RCC 7860 (cell line): ENCODE measurements around the gene AGRP.
"Not testable (repeated sequence)": the region's sequence is repeated elsewhere in the genome, so short reads cannot be mapped to it uniquely, and the experiment has no call there.

Source experiments
- DNase-seq: peaks from one replicate; pipeline ENCODE4 v3.0.0-alpha.2; 2015; ENCODE audit warnings: low spot score
- FAIRE-seq: peaks from 2 replicates; lab custom pipeline; 2012; peaks lifted over from hg19 to GRCh38; lab: Jason Lieb, UNC

The AGRP gene

GRCh38 chr16:67504031-67505021 lies 21.0 kb upstream of the AGRP start:
- FAIRE-seq = no peak
- DNase-seq = peak; percentile 73

DNA sequence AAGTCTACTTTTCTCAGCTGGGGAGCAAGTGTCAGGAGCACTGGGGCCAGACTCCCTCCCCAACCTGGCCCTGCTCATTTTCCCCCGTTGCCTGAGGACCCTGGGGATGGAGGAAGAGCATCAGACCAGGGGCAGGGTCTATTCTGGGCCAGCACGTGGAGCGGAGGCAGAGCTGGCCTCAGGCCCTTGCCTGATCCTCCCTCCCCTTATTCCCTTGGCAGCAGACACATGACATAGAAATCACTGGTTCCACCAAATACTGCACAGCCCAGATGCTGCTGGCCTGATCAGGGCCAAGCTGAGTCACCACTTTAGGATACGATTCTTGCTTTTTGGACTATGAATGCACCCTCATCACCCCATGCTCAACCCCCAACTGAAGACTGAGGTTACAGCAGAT lies 15.8 kb upstream of the AGRP start:
- DNase-seq (no peak), FAIRE-seq (no peak)

- no peak for FAIRE-seq
- DNase-seq = no peak
Observed at GRCh38 chr16:67490335-67491096, 7.2 kb upstream of the AGRP start.

DNA sequence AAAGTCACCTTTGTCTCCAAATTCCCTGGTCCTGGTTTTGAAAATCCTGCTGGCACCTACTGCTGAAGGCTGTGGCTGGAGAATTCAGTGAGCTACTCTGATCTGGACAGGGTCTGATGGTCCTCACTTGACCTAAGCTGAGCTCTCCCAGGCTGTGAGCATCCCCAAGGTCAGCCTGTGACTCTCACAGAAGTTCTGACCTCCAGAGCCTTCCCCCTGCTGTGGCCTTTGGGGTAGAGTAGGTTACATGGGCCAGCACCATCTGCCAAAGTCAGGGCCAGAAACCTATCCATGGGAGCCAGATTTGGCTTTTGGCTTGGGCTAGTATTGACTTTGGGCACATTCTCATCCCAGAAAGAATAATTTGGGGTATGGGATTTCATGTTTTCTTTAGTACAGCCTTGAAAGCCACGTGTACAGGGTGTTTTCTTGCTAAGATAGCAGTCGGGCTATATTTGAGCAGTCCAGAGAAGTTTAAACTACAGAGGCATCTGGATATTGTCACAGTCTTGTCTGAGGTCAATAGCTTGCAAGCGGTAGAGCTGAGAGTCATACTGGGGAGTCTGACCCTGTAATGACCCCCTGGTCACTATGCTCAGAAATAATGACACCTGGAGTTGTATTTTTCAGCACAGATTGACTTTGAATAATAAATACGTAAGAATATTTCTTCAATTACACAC lies 6.2 kb upstream of the AGRP start:
- FAIRE-seq = no peak
- DNase-seq = no peak

GRCh38 chr16:67487561-67487960 lies 4.2 kb upstream of the AGRP start:
- not testable (repeated sequence) for DNase-seq, FAIRE-seq

DNA sequence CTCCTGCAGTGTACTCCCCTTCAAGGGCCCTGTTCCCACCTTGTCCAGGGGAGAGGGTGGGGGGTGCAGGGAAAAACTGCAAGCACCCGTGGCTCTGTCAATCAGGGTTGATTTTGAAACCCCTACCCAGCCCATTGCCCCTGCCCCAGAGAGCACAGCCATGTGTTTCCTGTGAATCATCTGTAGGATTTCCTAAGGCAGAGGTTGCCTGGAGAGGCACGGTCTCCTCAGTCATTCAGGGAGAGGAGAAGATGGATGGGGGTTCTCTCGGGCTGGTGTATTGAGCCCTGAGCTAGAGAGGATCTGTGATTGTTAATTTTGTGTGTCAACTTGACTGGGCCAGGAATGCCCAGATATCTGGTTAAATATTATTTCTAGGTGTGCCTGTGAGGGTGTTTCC lies 3.5 kb upstream of the AGRP start:
- FAIRE-seq = no peak
- DNase-seq = no peak

- no peak for FAIRE-seq
- no peak for DNase-seq
Observed at GRCh38 chr16:67483731-67484525, 581 bp upstream of the AGRP start.

DNA sequence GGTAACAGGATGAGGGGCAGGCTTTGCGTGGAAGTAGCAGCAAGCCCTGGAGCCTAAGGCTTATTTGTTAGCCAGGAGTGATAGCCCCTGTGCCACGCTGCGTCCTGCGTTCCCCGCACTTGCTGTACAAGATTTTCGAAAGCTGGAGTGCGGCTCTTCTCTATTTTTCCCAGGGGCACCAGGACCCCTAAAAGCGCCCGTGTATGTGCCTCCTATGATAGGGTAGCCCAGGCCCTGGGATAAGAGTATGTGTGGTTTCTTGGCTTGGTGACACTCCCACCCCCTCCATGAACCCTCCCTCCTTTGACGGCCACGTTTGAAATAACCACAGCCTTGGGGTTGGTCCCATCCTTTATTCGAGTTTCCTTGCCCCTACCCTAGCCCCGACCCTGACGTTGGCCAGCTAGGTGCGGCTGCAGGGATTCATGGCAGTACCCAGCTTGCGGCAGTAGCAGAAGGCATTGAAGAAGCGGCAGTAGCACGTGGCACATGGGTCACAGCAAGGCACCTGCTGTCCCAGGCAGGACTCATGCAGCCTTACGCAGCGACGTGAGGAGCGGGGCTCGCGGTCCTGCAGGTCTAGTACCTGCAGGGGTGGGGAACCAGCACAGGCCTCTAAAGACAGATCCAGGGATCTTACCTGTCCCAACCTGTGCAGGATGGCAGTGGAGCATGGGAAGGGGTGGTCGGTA lies 968 bp downstream of the AGRP start:
- FAIRE-seq = no peak
- DNase-seq = no peak

GRCh38 chr16:67481561-67482232 lies 1.6 kb downstream of the AGRP start:
- FAIRE-seq (no peak), DNase-seq (no peak)

DNA sequence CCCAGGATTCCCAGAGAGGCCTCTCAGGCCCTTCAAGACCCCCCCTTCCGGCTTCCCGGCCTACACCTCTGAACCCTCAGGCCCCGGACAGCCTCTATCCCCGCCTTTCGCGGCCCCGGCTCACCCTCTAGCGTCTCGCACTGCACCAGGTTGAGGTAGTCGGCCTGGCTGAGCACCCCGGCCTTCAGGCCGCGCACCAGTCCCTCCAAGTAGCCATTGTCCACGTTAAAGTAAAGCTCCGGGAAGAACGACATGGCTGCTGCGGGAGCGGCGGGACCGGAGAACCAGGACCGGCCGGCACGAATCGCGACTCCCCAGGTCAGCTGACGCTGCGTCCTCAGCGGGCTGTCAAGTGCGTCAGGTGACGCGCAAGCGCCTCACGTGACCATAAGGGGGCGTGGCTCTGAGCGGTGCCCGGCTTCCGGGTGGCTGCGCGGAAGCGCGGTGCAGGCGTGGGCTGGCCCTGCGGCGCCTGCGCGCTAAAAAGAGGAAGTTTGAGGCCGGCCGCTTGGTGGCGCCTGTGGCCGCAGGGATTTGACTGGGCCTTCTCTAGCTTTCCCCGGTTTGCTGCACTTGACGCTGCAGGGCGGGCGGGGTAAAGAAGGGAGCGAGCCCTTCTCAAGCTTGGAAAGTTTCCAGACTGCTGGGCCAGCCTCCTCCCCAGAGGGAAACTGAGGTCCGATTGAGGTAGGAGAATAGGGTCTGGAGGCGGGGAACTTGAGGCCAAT lies 2.4 kb downstream of the AGRP start, which contains the start of gene ATP6V0D1:
Gene ATP6V0D1 (minus strand): TSS at position 325 of the 728 bp plus-strand sequence. CDS start 71 bp downstream, at position 254.
- DNase-seq (peak; percentile 93), FAIRE-seq (no peak)

DNA sequence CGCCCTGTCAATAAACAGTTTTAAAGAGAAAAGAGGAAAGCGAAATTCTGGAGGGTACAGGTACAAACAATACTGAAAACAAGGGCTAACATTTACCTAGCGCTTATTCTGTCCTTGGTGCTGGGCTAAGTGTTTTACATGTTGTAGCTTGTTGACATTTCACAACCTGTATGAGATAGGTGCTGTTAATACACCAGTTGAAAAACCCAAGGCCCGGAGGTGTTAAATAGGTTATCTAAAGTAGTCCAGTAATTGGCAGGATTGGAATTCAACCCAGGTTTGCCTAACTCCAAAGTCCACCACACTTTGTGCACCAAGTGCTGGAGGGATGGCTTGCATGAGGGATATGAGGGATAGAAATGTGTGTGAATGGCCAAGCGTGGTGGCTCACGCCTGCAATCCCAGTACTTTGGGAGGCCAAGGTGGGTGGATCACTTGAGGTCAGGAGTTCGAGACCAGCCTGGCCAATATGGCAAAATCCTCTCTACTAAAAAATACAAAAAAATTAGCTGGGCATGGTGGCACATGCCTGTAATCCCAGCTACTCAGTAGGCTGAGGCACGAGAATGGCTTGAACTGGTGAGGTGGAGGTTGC lies 5.3 kb downstream of the AGRP start:
- FAIRE-seq (no peak), DNase-seq (no peak)

- FAIRE-seq (no peak), DNase-seq (no peak)
Observed at GRCh38 chr16:67474551-67475455, 8.5 kb downstream of the AGRP start.

GRCh38 chr16:67471758-67472384 lies 11.5 kb downstream of the AGRP start:
- FAIRE-seq (no peak), DNase-seq (no peak)

DNA sequence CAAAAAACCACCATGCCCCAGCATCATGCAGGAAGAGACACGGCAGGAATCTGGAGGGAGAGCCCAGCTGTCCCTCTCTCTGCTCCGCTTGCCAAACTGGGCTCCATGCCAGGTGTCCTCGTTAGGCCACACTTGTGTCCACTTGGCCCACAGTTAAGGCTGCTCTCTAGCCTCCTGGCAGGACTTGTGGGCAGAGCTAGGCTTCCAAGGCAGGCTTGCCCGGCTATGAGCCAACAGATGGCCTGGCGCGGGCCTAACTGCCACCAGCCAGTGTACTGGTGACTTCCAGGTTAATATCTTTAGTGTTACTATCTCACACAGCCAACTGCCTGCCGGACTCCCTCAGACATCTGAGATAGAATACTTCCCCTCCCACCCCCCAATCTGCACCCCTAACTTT lies 13.0 kb downstream of the AGRP start:
- DNase-seq (no peak), FAIRE-seq (no peak)

DNA sequence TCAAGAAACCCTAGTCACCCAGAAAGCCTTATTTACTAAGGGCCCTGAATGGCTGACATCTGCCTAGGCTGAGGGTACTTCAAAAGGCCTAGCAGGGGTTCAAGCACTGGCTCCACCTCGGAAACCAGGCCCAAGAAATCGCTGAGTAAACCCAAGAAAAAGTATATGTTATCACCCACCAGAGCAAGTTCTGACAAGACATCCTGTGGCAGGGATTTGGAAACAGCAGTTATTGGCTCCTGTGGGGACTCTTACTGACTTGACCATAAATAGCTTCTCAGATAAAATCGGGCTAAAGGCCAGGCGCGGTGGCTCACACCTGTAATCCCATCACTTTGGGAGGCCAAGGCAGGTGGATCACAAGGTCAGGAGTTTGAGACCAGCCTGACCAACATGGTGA lies 14.6 kb downstream of the AGRP start:
- FAIRE-seq (no peak), DNase-seq (no peak)

GRCh38 chr16:67466581-67466980 lies 16.8 kb downstream of the AGRP start:
- no peak for DNase-seq
- FAIRE-seq = no peak

DNA sequence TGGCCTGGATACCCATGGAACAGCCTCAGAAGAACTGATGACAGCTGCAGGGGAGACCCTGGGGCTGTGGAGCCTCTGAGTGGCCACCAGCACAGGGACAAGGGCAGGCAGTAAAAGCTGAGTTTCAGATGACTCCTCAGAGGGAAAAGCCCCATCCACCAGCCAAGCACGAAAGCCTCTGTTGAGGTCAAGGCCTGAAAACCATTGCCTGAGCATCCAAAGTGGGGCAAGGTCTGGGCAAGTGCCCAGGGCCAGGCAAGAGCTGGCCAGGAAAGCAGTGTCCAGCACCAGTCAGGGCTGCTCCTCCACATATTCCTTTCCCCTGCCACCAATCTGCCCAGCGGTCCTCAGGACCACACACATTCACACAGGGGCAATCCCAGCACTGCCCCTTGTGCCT lies 18.8 kb downstream of the AGRP start:
- FAIRE-seq (no peak), DNase-seq (no peak)
